ENCODE data around the gene DPF1. TPM values are rescaled to one million over a fixed set of nuclear protein-coding genes. Genes with fewer than 3 reads are reported as not detected.

DPF1 gene
- total RNA-seq, 3 donors from 2014 or later (not counting 1 experiment from before 2014, with no cell fraction given), result not detected

GRCh38 chr19:38221421-38221820 lies 2.6 kb downstream of the DPF1 start:
- TF ChIP-seq, protein P1, sequence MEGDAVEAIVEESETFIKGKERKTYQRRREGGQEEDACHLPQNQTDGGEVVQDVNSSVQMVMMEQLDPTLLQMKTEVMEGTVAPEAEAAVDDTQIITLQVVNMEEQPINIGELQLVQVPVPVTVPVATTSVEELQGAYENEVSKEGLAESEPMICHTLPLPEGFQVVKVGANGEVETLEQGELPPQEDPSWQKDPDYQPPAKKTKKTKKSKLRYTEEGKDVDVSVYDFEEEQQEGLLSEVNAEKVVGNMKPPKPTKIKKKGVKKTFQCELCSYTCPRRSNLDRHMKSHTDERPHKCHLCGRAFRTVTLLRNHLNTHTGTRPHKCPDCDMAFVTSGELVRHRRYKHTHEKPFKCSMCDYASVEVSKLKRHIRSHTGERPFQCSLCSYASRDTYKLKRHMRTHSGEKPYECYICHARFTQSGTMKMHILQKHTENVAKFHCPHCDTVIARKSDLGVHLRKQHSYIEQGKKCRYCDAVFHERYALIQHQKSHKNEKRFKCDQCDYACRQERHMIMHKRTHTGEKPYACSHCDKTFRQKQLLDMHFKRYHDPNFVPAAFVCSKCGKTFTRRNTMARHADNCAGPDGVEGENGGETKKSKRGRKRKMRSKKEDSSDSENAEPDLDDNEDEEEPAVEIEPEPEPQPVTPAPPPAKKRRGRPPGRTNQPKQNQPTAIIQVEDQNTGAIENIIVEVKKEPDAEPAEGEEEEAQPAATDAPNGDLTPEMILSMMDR (IDR thresholded peaks at IDR 0.05), result no peak
- intact Hi-C loops (cut with micrococcal nuclease), result loop anchor here (10.0 kb wide), 1 partner anchor 317 kb away; the partner anchor contains the start of genes SIPA1L3 and WDR87
- DNase-seq (no peak), ATAC-seq (no peak)
- Mint-ChIP-seq H3K36me3 (no peaks in the 10 kb centered on the region), H3K27me3 (ENCODE audit: low read depth in 2 of 2) (peaks cover 51% of the 10 kb centered on the region in 2 donors), H3K4me1 (peaks cover 7 to 15% of the 10 kb centered on the region in 2 donors), H3K27ac (no peak overlapping the region), H3K4me3 (no peak overlapping the region), H3K9me3 (no peaks in the 10 kb centered on the region)
- 98% methylated on average over 6 of the region's 6 CpGs for WGBS (ENCODE audit: insufficient coverage)
- peaks cover 11% of the 10 kb centered on the region for H3K4me1 ChIP-seq (ENCODE audit: control insufficient read depth, insufficient read depth, low read length)
- no peaks in the 10 kb centered on the region for H3K9me3 ChIP-seq (ENCODE audit: control insufficient read depth, insufficient read depth, low read length)
- H3K27me3 ChIP-seq (ENCODE audit: control insufficient read depth, insufficient read depth, low read length), result peaks cover 66% of the 10 kb centered on the region
- no peaks in the 10 kb centered on the region for H3K36me3 ChIP-seq (ENCODE audit: control insufficient read depth, insufficient read depth, low read length)
- no peak overlapping the region for H3K27ac ChIP-seq (ENCODE audit: low read length)
- no peak overlapping the region for H3K4me3 ChIP-seq (ENCODE audit: low read length)

DNA sequence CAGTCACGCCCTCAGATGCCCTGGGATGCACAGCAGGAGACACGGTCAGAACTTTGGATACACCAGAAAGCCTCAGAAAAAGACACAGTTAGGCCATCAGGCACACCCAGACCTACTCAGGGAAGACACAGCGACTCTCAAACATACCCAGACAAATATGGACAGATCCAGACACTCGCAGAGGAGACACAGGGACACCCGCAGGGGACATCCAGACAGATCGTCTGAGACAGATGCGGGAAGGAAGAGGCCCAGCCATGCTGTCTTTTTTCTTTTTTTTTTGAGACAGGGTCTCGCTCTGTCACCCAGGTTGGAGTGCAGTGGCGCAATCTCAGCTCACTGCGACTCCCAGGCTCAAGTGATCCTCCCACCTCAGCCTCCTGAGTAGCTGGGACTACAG lies 4.8 kb downstream of the DPF1 start:
- TF ChIP-seq, protein P1 (IDR thresholded peaks at IDR 0.05), result no peak
- peaks cover 4 to 13% of the 10 kb centered on the region in 2 donors for H3K4me1 Mint-ChIP-seq
- H3K27ac ChIP-seq (ENCODE audit: low read length), result no peak overlapping the region
- no peak overlapping the region for H3K4me3 ChIP-seq (ENCODE audit: low read length)
- H3K36me3 ChIP-seq (ENCODE audit: control insufficient read depth, insufficient read depth, low read length), result no peaks in the 10 kb centered on the region
- no peaks in the 10 kb centered on the region for H3K9me3 Mint-ChIP-seq
- intact Hi-C loops (cut with micrococcal nuclease), result no loop called here
- peaks cover 5% of the 10 kb centered on the region for H3K9me3 ChIP-seq (ENCODE audit: control insufficient read depth, insufficient read depth, low read length)
- DNase-seq (no peak), ATAC-seq (no peak)
- no peak overlapping the region for H3K4me3 Mint-ChIP-seq
- no peak overlapping the region for H3K27ac Mint-ChIP-seq
- H3K27me3 Mint-ChIP-seq (ENCODE audit: low read depth in 2 of 2), result peaks cover 44% of the 10 kb centered on the region in 2 donors
- H3K4me1 ChIP-seq (ENCODE audit: control insufficient read depth, insufficient read depth, low read length), result peaks cover 19% of the 10 kb centered on the region
- WGBS (ENCODE audit: insufficient coverage), result 91% methylated on average over 10 of the region's 10 CpGs
- H3K36me3 Mint-ChIP-seq, result no peaks in the 10 kb centered on the region
- peaks cover 49% of the 10 kb centered on the region for H3K27me3 ChIP-seq (ENCODE audit: control insufficient read depth, insufficient read depth, low read length)

DNA sequence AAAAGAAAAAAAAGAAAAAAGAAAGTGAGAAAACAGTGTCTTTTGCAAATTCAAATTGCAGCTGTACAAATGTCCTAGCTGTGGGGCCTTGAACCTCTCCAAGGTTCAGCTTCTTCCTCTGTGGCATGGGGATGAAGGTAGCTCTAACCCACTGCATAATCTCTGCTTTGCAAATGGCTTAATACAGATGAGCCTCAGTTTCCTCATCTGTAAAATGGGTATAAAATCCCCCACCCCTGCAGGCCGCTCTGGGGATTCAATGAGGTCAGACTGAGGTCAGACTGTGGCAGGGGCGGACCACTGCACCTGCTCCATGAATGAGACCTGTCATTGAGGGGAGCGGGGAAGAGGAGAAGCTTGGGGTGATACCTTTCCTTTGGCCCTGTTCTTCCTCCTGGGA lies 5.8 kb downstream of the DPF1 start:
- peaks cover 9 to 15% of the 10 kb centered on the region in 2 donors for H3K4me1 Mint-ChIP-seq
- no peak overlapping the region for H3K27ac Mint-ChIP-seq
- peaks cover 43% of the 10 kb centered on the region for H3K27me3 ChIP-seq (ENCODE audit: control insufficient read depth, insufficient read depth, low read length)
- H3K4me1 ChIP-seq (ENCODE audit: control insufficient read depth, insufficient read depth, low read length), result peaks cover 24% of the 10 kb centered on the region
- no peak overlapping the region for H3K4me3 Mint-ChIP-seq
- no peak overlapping the region for H3K27ac ChIP-seq (ENCODE audit: low read length)
- intact Hi-C loops (cut with micrococcal nuclease), result no loop called here
- no peaks in the 10 kb centered on the region for H3K36me3 Mint-ChIP-seq
- H3K27me3 Mint-ChIP-seq (ENCODE audit: low read depth in 2 of 2), result peaks cover 36 to 45% of the 10 kb centered on the region in 2 donors
- DNase-seq (no peak), ATAC-seq (no peak)
- TF ChIP-seq, protein P1 (IDR thresholded peaks at IDR 0.05), result no peak
- WGBS (ENCODE audit: insufficient coverage), result 95% methylated on average over 3 of the region's 3 CpGs
- H3K9me3 Mint-ChIP-seq, result peaks cover 0 to 4% of the 10 kb centered on the region in 2 donors
- peaks cover 15% of the 10 kb centered on the region for H3K9me3 ChIP-seq (ENCODE audit: control insufficient read depth, insufficient read depth, low read length)
- no peaks in the 10 kb centered on the region for H3K36me3 ChIP-seq (ENCODE audit: control insufficient read depth, insufficient read depth, low read length)
- H3K4me3 ChIP-seq (ENCODE audit: low read length), result no peak overlapping the region
